Heart right ventricle (tissue), 16 donors: ENCODE measurements around the gene RETREG2. TPM values are rescaled to one million over a fixed set of nuclear protein-coding genes. Genes with fewer than 3 reads are reported as not detected.

ENCODE experiments used
- ATAC-seq, 8 donors: fragments of 200-7000 bp; cut with Tn5 transposase; one replicate each; pipeline ENCODE4 v1.9.1; 2020; ENCODE audit warnings: mild to moderate bottlenecking in 8 of 8, moderate library complexity in 8 of 8, moderate number of reproducible peaks in 1 of 8
- DNase-seq, 2 donors: peaks; one replicate each; pipeline ENCODE4 v3.0.0-alpha.2; 2020
- H3K27ac ChIP-seq, 10 donors: fragments of 200-600 bp; sonication (generic) in 2 of 10; one replicate each; pipeline versions ENCODE4 v1.5.0 to v1.8.0; 2020 to 2022; ENCODE audit warnings: mild to moderate bottlenecking in 3 of 10
- H3K27me3 ChIP-seq, 7 donors: fragments of 200-600 bp; one replicate each; pipeline ENCODE4 v1.8.0; 2021 to 2022; ENCODE audit warnings: mild to moderate bottlenecking in 2 of 7
- H3K36me3 ChIP-seq, 9 donors: fragments of 200-600 bp; sonication (generic) in 1 of 9; one replicate each; pipeline versions ENCODE4 v1.5.0 to v1.8.0; 2020 to 2022; ENCODE audit warnings: mild to moderate bottlenecking in 2 of 9
- H3K4me1 ChIP-seq, 9 donors: fragments of 200-600 bp; sonication (generic) in 1 of 9; one replicate each; pipeline versions ENCODE4 v1.5.0 to v1.8.0; 2020 to 2022; ENCODE audit warnings: mild to moderate bottlenecking in 4 of 9
- H3K4me3 ChIP-seq, 10 donors: fragments of 200-600 bp; sonication (generic) in 2 of 10; one replicate each; pipeline versions ENCODE4 v1.5.0 to v1.8.0; 2020 to 2022; ENCODE audit warnings: mild to moderate bottlenecking in 7 of 10, moderate library complexity in 2 of 10
- H3K9me3 ChIP-seq, 11 donors: fragments of 200-600 bp in 10 of 11; sonication (generic) in 2 of 11; one replicate each; pipeline versions ENCODE4 v1.5.0 to v1.8.0; 2013 to 2022; ENCODE audit warnings: mild to moderate bottlenecking in 2 of 11, control low read depth in 1 of 11, moderate library complexity in 1 of 11
- WGBS, 2 donors: extraction: QIAGEN DNeasy Blood & Tissue Kit; methylation state at CpG; one replicate each; pipeline ENCODE4 v1.1.7; 2013; ENCODE audit warnings: inconsistent platforms in 1 of 2; 5-methylcytosine and 5-hydroxymethylcytosine counted together
- intact Hi-C, 10 donors: fragments of 100-400 bp; cut with DNase I; formaldehyde crosslinking; loops; one replicate each; pipeline versions ENCODE4 v1.11.1 to v1.14.2; 2022
- polyA plus RNA-seq, 2 donors: library from polyadenylated mRNA; stranded (reverse); fragments of 200-250 nt; gene quantifications; one replicate each; pipeline ENCODE4 v1.2.3, GENCODE V29; 2013
- total RNA-seq, 10 donors: library from RNA; stranded (reverse); fragmentation: NEBNext Ultra II Directional in 3 of 10; extraction: Animal tissue kit (Norgen Biotek cat#: 25700) in 3 of 10; gene quantifications; one replicate each; pipeline versions ENCODE4 v1.2.1 to v1.2.4, GENCODE V29; 2021 to 2023
- TF ChIP-seq, protein P1 (sequence below), 9 donors: fragments of 200-600 bp; sonication (generic) in 2 of 9; IDR thresholded peaks; one replicate each; pipeline versions ENCODE4 v1.5.0 to v1.8.0; 2021 to 2022; ENCODE audit warnings: antibody characterized with exemption in 9 of 9, mild to moderate bottlenecking in 5 of 9, moderate library complexity in 1 of 9
- donor health status: Arrhythmogenic right ventricular cardiomyopathy.
- donor health status: ischemic (EF 13 %, LVEDD 7.1; RV severe dilation, severe dysfunction).
- donor health status: healthy with polysubstance abuse.
- donor health status: DM: no; HTN: yes; CAD: no.
- donor health status: DM: no; HTN: no; CAD: no.
- donor health status: ischemic (EF 25% LVEDD 6.9; RV normal size, moderate dysfunction).
- donor health status: ischemic (EF 25% LVEDD 5.7; RV mildly dilated, moderate dysfunction).
- donor health status: healthy.
- donor health status: DM: yes; HTN: yes; CAD: no.
- donor health status: Ischemic cardiomyopathy.
- donor health status: ischemic (EF 35%, LVEDD 5.7; RV mildly dilated, moderate dysfunction).
- donor health status: nonischemic (EF 11% LVEDD 7.7; RV severe dilation, severe dysfunction).
- donor health status: DM: yes; HTN: yes; CAD: no.
- donor health status: PGD.
- donor health status: ischemic (EF 29% LVEDD 5.4; RV normal size, mild dysfunction).
- donor health status: nonischemic (EF 23%, LVEDD 6.1; RV moderate dilation, normal function).

RETREG2 gene
- total and polyA plus RNA-seq, 12 donors, result 11.3 to 47.3 (median 30.6) TPM

GRCh38 chr2:219172231-219173154 lies 5.6 kb upstream of the RETREG2 start:
- ATAC-seq (no peak), DNase-seq (no peak)
- TF ChIP-seq, protein P1, sequence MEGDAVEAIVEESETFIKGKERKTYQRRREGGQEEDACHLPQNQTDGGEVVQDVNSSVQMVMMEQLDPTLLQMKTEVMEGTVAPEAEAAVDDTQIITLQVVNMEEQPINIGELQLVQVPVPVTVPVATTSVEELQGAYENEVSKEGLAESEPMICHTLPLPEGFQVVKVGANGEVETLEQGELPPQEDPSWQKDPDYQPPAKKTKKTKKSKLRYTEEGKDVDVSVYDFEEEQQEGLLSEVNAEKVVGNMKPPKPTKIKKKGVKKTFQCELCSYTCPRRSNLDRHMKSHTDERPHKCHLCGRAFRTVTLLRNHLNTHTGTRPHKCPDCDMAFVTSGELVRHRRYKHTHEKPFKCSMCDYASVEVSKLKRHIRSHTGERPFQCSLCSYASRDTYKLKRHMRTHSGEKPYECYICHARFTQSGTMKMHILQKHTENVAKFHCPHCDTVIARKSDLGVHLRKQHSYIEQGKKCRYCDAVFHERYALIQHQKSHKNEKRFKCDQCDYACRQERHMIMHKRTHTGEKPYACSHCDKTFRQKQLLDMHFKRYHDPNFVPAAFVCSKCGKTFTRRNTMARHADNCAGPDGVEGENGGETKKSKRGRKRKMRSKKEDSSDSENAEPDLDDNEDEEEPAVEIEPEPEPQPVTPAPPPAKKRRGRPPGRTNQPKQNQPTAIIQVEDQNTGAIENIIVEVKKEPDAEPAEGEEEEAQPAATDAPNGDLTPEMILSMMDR (IDR thresholded peaks at IDR 0.05), result no peak
- Histone ChIP-seq H3K9me3 (no peaks in the 10 kb centered on the region), H3K27me3 (no peaks in the 10 kb centered on the region), H3K4me3 (no peak overlapping the region), H3K36me3 (peaks cover 0 to 40% (median 28%) of the 10 kb centered on the region in 9 donors), H3K4me1 (peaks cover 4 to 45% (median 27%) of the 10 kb centered on the region in 9 donors), H3K27ac (peak overlapping the region in 1 of 10 donors; percentile 72)
- 86 to 88% methylated on average over 16 of the region's 16 CpGs for WGBS, 2 donors
- intact Hi-C loops, result loop anchor here in 4 of 10 donors (5.0 to 10.0 kb wide), 3 partner anchors 35 to 212 kb away; partner anchors contain the start of genes DNPEP (in 2 of the 4) and ZFAND2B (in 1 of the 4)

- peaks cover 0 to 40% (median 28%) of the 10 kb centered on the region in 9 donors for H3K36me3 ChIP-seq
- no peak overlapping the region for H3K4me3 ChIP-seq
- 89% methylated on average over 6 of the region's 6 CpGs for WGBS, 2 donors
- no peaks in the 10 kb centered on the region for H3K9me3 ChIP-seq
- no peak overlapping the region for H3K27ac ChIP-seq
- TF ChIP-seq, protein P1 (IDR thresholded peaks at IDR 0.05), result no peak
- ATAC-seq (no peak), DNase-seq (no peak)
- H3K27me3 ChIP-seq, result no peaks in the 10 kb centered on the region
- intact Hi-C loops, result loop anchor here in 4 of 10 donors (5.0 to 10.0 kb wide), 3 partner anchors 34 to 212 kb away; partner anchors contain the start of genes DNPEP (in 2 of the 4) and ZFAND2B (in 1 of the 4)
- peaks cover 4 to 47% (median 27%) of the 10 kb centered on the region in 9 donors for H3K4me1 ChIP-seq
Observed at GRCh38 chr2:219173176-219173575, 4.9 kb upstream of the RETREG2 start.

GRCh38 chr2:219174146-219174545 lies 3.9 kb upstream of the RETREG2 start:
- Histone ChIP-seq H3K27me3 (no peaks in the 10 kb centered on the region), H3K4me3 (no peak overlapping the region), H3K9me3 (no peaks in the 10 kb centered on the region), H3K36me3 (peaks cover 0 to 40% (median 28%) of the 10 kb centered on the region in 9 donors), H3K4me1 (peaks cover 8 to 46% (median 36%) of the 10 kb centered on the region in 9 donors), H3K27ac (no peak overlapping the region)
- DNase-seq, result no peak
- TF ChIP-seq, protein P1 (IDR thresholded peaks at IDR 0.05), result no peak
- WGBS, 2 donors, result 92 to 93% methylated on average over 3 of the region's 3 CpGs
- no peak for ATAC-seq
- intact Hi-C loops, result loop anchor here in 4 of 10 donors (5.0 to 10.0 kb wide), 3 partner anchors 33 to 211 kb away; partner anchors contain the start of genes DNPEP (in 2 of the 4) and ZFAND2B (in 1 of the 4)

- 83 to 87% methylated on average over 7 of the region's 7 CpGs for WGBS, 2 donors
- TF ChIP-seq, protein P1 (IDR thresholded peaks at IDR 0.05), result no peak
- Histone ChIP-seq H3K4me1 (peaks cover 11 to 52% (median 43%) of the 10 kb centered on the region in 9 donors), H3K4me3 (no peak overlapping the region), H3K9me3 (no peaks in the 10 kb centered on the region), H3K36me3 (peaks cover 0 to 46% (median 33%) of the 10 kb centered on the region in 9 donors), H3K27ac (no peak overlapping the region), H3K27me3 (no peaks in the 10 kb centered on the region)
- no peak for DNase-seq
- intact Hi-C loops, result loop anchor here in 6 of 10 donors (5.0 to 10.0 kb wide), 6 partner anchors 32 to 212 kb away; partner anchors contain the start of genes DNPEP (in 4 of the 6), ABCB6 (in 2 of the 6) and ZFAND2B (in 1 of the 6)
- no peak for ATAC-seq
Observed at GRCh38 chr2:219174801-219175200, 3.3 kb upstream of the RETREG2 start.
